Measurements from ENCODE around the gene AKAP1.

Gene AKAP1

GRCh38 chr17:57067162-57067561, 17.9 kb upstream of the AKAP1 start:
- TF ChIP-seq, protein P1, sequence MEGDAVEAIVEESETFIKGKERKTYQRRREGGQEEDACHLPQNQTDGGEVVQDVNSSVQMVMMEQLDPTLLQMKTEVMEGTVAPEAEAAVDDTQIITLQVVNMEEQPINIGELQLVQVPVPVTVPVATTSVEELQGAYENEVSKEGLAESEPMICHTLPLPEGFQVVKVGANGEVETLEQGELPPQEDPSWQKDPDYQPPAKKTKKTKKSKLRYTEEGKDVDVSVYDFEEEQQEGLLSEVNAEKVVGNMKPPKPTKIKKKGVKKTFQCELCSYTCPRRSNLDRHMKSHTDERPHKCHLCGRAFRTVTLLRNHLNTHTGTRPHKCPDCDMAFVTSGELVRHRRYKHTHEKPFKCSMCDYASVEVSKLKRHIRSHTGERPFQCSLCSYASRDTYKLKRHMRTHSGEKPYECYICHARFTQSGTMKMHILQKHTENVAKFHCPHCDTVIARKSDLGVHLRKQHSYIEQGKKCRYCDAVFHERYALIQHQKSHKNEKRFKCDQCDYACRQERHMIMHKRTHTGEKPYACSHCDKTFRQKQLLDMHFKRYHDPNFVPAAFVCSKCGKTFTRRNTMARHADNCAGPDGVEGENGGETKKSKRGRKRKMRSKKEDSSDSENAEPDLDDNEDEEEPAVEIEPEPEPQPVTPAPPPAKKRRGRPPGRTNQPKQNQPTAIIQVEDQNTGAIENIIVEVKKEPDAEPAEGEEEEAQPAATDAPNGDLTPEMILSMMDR (IDR thresholded peaks at IDR 0.05): no peak
- no peak for TF ChIP-seq ZFX (IDR thresholded peaks at IDR 0.05; ENCODE audit: borderline replicate concordance)

GRCh38 chr17:57067781-57068180, 17.3 kb upstream of the AKAP1 start:
- H3K27ac ChIP-seq: 0 out of 2 replicates have a peak overlapping the region, but pooled peaks have one; percentile 22

More at GRCh38 chr17:57067162-57067561, 17.9 kb upstream of the AKAP1 start:
- no peak overlapping the region for H3K27ac ChIP-seq

DNA sequence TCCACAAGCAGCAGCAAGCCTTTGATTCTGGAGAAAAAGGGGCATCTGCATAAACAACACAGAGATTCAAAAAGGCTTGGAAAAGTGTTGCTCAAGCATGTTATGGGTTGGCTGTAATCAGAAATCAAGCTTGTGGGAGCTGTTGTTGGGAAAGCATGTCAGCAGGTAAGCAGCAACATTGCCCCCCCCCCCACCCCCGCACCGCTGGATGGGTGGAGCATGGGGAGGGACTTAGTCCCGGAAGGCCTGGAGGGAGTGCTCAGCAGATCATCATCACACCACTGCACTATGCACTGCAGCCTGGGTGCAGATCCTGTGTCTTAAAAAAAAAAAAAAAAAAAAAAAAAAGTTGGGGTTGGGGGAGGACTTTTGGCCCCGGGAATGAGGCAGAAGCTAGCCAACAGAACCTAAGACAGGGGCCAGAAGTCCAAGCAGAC, 16.8 kb upstream of the AKAP1 start:
- no peak for TF ChIP-seq ZFX (IDR thresholded peaks at IDR 0.05; ENCODE audit: borderline replicate concordance)
- TF ChIP-seq, protein P1 (IDR thresholded peaks at IDR 0.05): no peak
- H3K27ac ChIP-seq: 0 out of 2 replicates have a peak overlapping the region, but pooled peaks have one; percentile 22

More at GRCh38 chr17:57067781-57068180, 17.3 kb upstream of the AKAP1 start:
- TF ChIP-seq, protein P1 (IDR thresholded peaks at IDR 0.05): no peak
- TF ChIP-seq ZFX (IDR thresholded peaks at IDR 0.05; ENCODE audit: borderline replicate concordance): no peak

DNA sequence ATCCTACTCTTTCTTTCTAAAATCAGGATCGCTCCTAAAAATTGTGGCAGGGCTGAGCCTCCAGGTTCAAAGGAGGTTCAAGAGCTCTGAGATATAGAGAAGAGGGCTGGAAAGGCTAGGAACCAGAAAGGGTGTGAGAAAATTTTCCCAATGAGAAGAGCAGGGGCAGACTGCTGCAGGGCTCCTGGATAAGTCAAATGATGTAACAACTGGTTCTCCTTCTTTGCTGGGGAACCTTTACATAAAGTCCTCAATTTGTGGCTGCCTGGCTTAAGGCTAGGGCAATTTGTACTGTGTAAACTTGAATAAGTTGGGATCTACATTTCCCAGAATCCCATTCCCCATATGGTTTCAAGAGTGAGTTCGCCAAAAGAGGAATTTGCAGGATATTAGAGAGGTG, 16.3 kb upstream of the AKAP1 start:
- H3K27ac ChIP-seq: 0 out of 2 replicates have a peak overlapping the region, but pooled peaks have one; percentile 22
- TF ChIP-seq, protein P1 (IDR thresholded peaks at IDR 0.05): no peak
- no peak for TF ChIP-seq ZFX (IDR thresholded peaks at IDR 0.05; ENCODE audit: borderline replicate concordance)

GRCh38 chr17:57071991-57072944, 12.8 kb upstream of the AKAP1 start:
- TF ChIP-seq ZFX (IDR thresholded peaks at IDR 0.05; ENCODE audit: borderline replicate concordance): no peak
- TF ChIP-seq, protein P1 (IDR thresholded peaks at IDR 0.05): no peak
- H3K27ac ChIP-seq: no peak overlapping the region

DNA sequence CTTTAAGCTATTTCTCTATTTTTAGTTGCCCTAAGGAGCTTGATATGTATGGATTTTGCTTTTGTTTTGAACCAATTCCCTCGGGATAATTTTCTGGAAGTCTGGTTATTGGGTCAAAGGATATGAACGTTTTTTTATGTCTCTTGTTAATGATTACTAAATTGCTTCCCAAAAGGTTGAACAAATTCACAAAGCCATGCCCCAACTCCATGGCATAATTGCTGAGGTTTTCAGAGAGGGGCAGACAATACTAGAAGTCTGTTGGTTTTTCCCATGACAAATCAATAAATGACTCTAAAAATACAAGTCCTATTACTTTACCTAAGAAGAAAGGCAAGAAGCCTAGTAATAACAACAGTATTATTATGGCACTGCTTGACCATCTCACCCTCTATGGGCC, 11.4 kb upstream of the AKAP1 start:
- no peak overlapping the region for H3K27ac ChIP-seq
- TF ChIP-seq, protein P1 (IDR thresholded peaks at IDR 0.05): no peak
- no peak for TF ChIP-seq ZFX (IDR thresholded peaks at IDR 0.05; ENCODE audit: borderline replicate concordance)

DNA sequence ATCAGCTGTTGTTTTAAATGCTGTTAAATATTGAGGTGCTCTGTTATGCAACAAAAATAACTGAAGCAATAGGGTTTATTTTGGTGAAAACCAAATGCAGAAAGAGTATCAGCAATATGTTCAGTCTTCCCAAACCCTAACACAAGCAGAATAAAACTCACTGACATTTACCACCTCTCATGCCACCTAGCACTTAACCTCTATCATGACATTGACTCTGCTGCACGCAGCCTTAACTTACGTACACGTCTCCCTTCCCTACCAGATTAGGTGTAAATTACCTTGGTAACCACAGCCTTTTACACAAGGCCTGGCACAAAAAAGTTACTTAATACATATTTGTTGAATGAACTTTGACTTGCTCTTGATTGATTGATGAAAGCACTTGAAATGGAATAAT, 9.9 kb upstream of the AKAP1 start:
- H3K27ac ChIP-seq: no peak overlapping the region
- no peak for TF ChIP-seq ZFX (IDR thresholded peaks at IDR 0.05; ENCODE audit: borderline replicate concordance)
- TF ChIP-seq, protein P1 (IDR thresholded peaks at IDR 0.05): no peak
